SU-DHL-6 (cell line): ENCODE data around the gene AKAP8L.

Experiments
- H2AFZ ChIP-seq: fragments of 200-600 bp; sonication (generic); 2 replicates; pipeline ENCODE4 v1.6.1; 2014; ENCODE audit warnings: low read depth, mild to moderate bottlenecking, moderate library complexity, mixed read lengths, antibody characterized with exemption, low read length; ENCODE audit not compliant: severe bottlenecking
- H3F3A ChIP-seq: fragments of 200-600 bp; shearing (Covaris generic); 2 replicates; pipeline ENCODE4 v1.6.0; 2016; ENCODE audit warnings: antibody characterized with exemption, mild to moderate bottlenecking; ENCODE audit not compliant: insufficient read depth
- H3K27ac ChIP-seq: fragments of 200-600 bp; sonication (generic); 2 replicates; pipeline ENCODE4 v1.5.1; 2016; ENCODE audit warnings: low read depth, mild to moderate bottlenecking, low read length, moderate library complexity, mixed read lengths
- H3K27me3 ChIP-seq: fragments of 200-600 bp; sonication (generic), shearing (Covaris generic); 2 replicates; pipeline ENCODE4 v1.6.0; 2014; ENCODE audit warnings: mild to moderate bottlenecking, low read length
- H3K36me3 ChIP-seq: fragments of 200-600 bp; sonication (generic); 2 replicates; pipeline ENCODE4 v1.6.1; 2014; ENCODE audit warnings: mild to moderate bottlenecking, low read length, mixed read lengths
- H3K4me2 ChIP-seq: fragments of 300-600, 200-600 bp; shearing (Covaris generic), sonication (generic); 2 replicates; pipeline ENCODE4 v1.6.0; 2014; ENCODE audit warnings: low read length, low read depth, mild to moderate bottlenecking; ENCODE audit not compliant: poor library complexity, severe bottlenecking
- H3K4me3 ChIP-seq: fragments of 200-600 bp; sonication (generic); 2 replicates; pipeline ENCODE4 v1.5.1; 2014; ENCODE audit warnings: antibody characterized with exemption, low read length, mild to moderate bottlenecking, mixed read lengths; ENCODE audit not compliant: insufficient read depth, poor library complexity, severe bottlenecking
- H3K79me2 ChIP-seq: fragments of 200-600 bp; sonication (generic); 2 replicates; pipeline ENCODE4 v1.6.1; 2014; ENCODE audit warnings: mild to moderate bottlenecking, low read length, moderate library complexity; ENCODE audit not compliant: insufficient read depth
- H3K9ac ChIP-seq: fragments of 200-600 bp; sonication (generic); 2 replicates; pipeline ENCODE4 v1.7.0; 2014; ENCODE audit warnings: mild to moderate bottlenecking, low read length
- H3K9me2 ChIP-seq: fragments of 200-600 bp; sonication (generic); replicated peaks from 2 replicates; pipeline ENCODE4 v1.6.1; 2014; ENCODE audit warnings: low read length; ENCODE audit not compliant: insufficient read depth
- H3K9me3 ChIP-seq: fragments of 200-600 bp; sonication (generic); 2 replicates; pipeline ENCODE4 v1.6.1; 2014; ENCODE audit warnings: low read length, mixed read lengths; ENCODE audit not compliant: insufficient read depth
- H4K20me1 ChIP-seq: fragments of 200-600 bp; sonication (generic); 2 replicates; pipeline ENCODE4 v1.6.1; 2014; ENCODE audit warnings: low read depth, mild to moderate bottlenecking, antibody characterized with exemption, low read length, moderate library complexity, mixed read lengths
- EZH2phosphoT487 ChIP-seq: fragments of 200-600 bp; sonication (generic), shearing (Covaris generic); conservative IDR thresholded peaks from 2 replicates; pipeline ENCODE4 v1.6.1; 2018; ENCODE audit warnings: mild to moderate bottlenecking, antibody characterized with exemption, low read length, moderate library complexity, mixed read lengths
- TF ChIP-seq, protein P1 (sequence below): fragments of 200-600 bp; sonication (generic); IDR thresholded peaks from one replicate; pipeline ENCODE4 v1.5.1; 2017; ENCODE audit warnings: antibody characterized with exemption, mild to moderate bottlenecking, low read length, moderate library complexity; ENCODE audit not compliant: insufficient read depth, poor library complexity, severe bottlenecking

Gene AKAP8L

DNA sequence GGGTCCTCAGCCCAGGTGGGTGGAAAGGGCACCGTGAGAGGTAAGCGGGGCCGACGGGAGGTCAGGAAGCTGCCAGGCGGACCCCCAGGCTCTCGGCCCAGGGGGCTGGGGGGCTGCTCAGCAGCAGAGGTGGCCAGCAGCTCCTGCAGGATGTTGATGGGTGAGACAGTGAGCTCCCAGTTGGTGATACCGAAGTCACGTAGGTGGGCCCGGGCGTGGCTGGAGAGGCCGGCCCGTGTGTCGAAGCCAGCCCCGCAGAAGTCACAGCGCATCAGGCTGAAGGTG, 18.0 kb upstream of the AKAP8L start:
- no peaks in the 10 kb centered on the region for H3K9me3 ChIP-seq
- no peaks in the 10 kb centered on the region for H3K36me3 ChIP-seq
- H3K4me2 ChIP-seq = no peak overlapping the region
- no peak for TF ChIP-seq EZH2phosphoT487
- TF ChIP-seq, protein P1, sequence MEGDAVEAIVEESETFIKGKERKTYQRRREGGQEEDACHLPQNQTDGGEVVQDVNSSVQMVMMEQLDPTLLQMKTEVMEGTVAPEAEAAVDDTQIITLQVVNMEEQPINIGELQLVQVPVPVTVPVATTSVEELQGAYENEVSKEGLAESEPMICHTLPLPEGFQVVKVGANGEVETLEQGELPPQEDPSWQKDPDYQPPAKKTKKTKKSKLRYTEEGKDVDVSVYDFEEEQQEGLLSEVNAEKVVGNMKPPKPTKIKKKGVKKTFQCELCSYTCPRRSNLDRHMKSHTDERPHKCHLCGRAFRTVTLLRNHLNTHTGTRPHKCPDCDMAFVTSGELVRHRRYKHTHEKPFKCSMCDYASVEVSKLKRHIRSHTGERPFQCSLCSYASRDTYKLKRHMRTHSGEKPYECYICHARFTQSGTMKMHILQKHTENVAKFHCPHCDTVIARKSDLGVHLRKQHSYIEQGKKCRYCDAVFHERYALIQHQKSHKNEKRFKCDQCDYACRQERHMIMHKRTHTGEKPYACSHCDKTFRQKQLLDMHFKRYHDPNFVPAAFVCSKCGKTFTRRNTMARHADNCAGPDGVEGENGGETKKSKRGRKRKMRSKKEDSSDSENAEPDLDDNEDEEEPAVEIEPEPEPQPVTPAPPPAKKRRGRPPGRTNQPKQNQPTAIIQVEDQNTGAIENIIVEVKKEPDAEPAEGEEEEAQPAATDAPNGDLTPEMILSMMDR = no peak
- H2AFZ ChIP-seq = no peak overlapping the region
- H3K27me3 ChIP-seq = no peaks in the 10 kb centered on the region
- no peaks in the 10 kb centered on the region for H3K9me2 ChIP-seq
- H3K4me3 ChIP-seq = no peak overlapping the region
- no peak overlapping the region for H3K27ac ChIP-seq
- no peak overlapping the region for H3K9ac ChIP-seq
- H4K20me1 ChIP-seq = no peaks in the 10 kb centered on the region
- H3K79me2 ChIP-seq = peaks cover 5% of the 10 kb centered on the region
- no peaks in the 10 kb centered on the region for H3F3A ChIP-seq

DNA sequence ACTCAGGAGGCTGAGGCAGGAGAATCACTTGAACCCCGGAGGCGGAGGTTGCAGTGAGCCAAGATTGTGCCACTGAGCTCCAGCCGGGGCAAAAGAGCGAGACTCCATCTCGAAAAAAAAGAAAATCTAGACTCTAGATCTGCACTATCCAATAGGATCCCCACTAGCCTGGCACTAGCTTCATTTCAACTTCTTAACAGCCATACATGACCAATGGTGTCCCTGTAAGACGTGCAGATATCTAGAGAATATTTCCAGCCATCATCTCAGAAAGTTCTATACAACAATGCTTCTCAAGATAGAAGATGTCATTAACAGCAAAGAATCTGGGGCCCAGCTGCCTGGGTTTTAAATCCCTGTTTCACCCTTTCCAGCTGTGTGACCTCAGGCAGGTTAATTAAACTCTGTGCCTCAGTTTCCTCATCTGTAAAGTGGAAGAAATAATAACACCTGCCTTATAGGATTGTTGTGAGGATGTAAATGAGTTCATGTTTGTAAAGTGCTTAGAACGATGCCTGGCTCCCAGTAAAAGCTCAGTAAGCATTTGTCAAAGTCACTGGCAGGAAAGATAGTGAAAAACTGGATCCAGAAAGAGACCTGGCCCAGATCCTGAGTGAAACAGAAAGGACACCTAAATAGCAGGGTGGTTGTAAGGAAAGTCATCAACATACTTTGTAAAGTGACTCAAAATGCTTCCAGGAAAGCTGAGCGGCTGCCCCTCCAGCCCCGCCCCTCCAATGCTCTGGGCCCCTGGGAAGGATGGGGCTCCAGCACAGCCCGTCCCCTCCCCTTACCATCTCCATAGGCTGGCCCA, 17.4 kb upstream of the AKAP8L start:
- Histone ChIP-seq H3K79me2 (peaks cover 10% of the 10 kb centered on the region), H3K27ac (no peak overlapping the region), H3K36me3 (no peaks in the 10 kb centered on the region), H3K9ac (no peak overlapping the region), H3K9me2 (no peaks in the 10 kb centered on the region), H4K20me1 (no peaks in the 10 kb centered on the region), H3F3A (no peaks in the 10 kb centered on the region), H3K27me3 (no peaks in the 10 kb centered on the region), H3K4me2 (no peak overlapping the region), H3K9me3 (no peaks in the 10 kb centered on the region), H2AFZ (no peak overlapping the region), H3K4me3 (no peak overlapping the region)
- TF ChIP-seq EZH2phosphoT487 = no peak
- TF ChIP-seq, protein P1 = no peak

DNA sequence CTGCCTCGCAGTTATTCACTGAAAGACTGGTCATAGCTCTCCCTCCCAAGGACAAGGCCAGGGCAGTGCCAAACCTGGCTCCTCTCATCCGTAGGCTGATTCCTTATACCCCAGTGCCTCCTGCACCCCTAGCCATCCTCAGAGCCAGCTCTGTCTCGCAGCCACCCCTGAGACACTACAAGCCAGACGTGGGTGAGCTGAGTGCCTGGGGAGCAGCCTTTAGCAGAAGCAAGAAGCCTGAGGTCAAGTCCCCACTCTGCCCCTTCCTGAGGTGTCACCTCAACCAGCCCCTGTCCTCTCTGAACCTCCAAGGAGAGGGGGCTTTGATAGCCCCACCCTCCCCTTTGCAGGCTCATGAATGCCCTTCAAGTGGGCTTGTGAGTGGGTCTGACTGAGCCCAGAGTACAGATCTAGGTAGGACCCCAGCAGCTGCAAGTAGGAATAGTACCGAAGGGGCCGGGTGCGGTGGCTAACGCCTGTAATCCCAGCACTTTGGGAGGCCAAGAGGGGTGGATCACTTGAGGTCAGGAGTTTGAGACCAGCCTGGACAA, 14.8 kb upstream of the AKAP8L start:
- H3K4me2 ChIP-seq = no peak overlapping the region
- H3K9ac ChIP-seq = no peak overlapping the region
- H3K9me2 ChIP-seq = no peaks in the 10 kb centered on the region
- TF ChIP-seq, protein P1 = no peak
- TF ChIP-seq EZH2phosphoT487 = no peak
- H3K27ac ChIP-seq = no peak overlapping the region
- H3K27me3 ChIP-seq = no peaks in the 10 kb centered on the region
- H4K20me1 ChIP-seq = no peaks in the 10 kb centered on the region; the same call in 1 of the 2 replicates
- peaks cover 36% of the 10 kb centered on the region for H3K79me2 ChIP-seq
- no peaks in the 10 kb centered on the region for H3F3A ChIP-seq
- H3K4me3 ChIP-seq = no peak overlapping the region
- no peaks in the 10 kb centered on the region for H3K9me3 ChIP-seq
- no peak overlapping the region for H2AFZ ChIP-seq
- no peaks in the 10 kb centered on the region for H3K36me3 ChIP-seq
